GM23248 (cell line): ENCODE results near the gene ADAM12. TPM values are rescaled to one million over a fixed set of nuclear protein-coding genes. Genes with fewer than 3 reads are reported as not detected.
"Not testable (repeated sequence)": the region's sequence is repeated elsewhere in the genome, so short reads cannot be mapped to it uniquely, and the experiment has no call there.

Source experiments
- DNase-seq: peaks from one replicate; pipeline ENCODE4 v3.0.0-alpha.2; 2015
- H2AFZ ChIP-seq: fragments of 200-600 bp; sonication (generic); 2 replicates; pipeline ENCODE4 v1.6.1; 2016; ENCODE audit warnings: antibody characterized with exemption
- H3F3A ChIP-seq: fragments of 200-600 bp; sonication (generic); 2 replicates; pipeline ENCODE4 v1.6.1; 2016; ENCODE audit warnings: mild to moderate bottlenecking, antibody characterized with exemption, mixed run types; ENCODE audit not compliant: insufficient read depth
- H3K27ac ChIP-seq: fragments of 200-600 bp; sonication (generic); 2 replicates; pipeline ENCODE4 v1.5.1; 2016; ENCODE audit warnings: mild to moderate bottlenecking
- H3K27me3 ChIP-seq: fragments of 200-600 bp; sonication (generic); replicated peaks from 2 replicates; pipeline ENCODE4 v1.6.1; 2016; ENCODE audit warnings: mild to moderate bottlenecking; ENCODE audit not compliant: insufficient read depth
- H3K36me3 ChIP-seq: fragments of 200-600 bp; sonication (generic); 2 replicates; pipeline ENCODE4 v1.6.1; 2016; ENCODE audit warnings: low read depth, mild to moderate bottlenecking
- H3K4me1 ChIP-seq: fragments of 200-600 bp; sonication (generic); 2 replicates; pipeline ENCODE4 v1.6.1; 2016; ENCODE audit warnings: mild to moderate bottlenecking; ENCODE audit not compliant: insufficient read depth
- H3K4me2 ChIP-seq: fragments of 200-600 bp; sonication (generic); one replicate; pipeline ENCODE4 v1.6.1; 2016; ENCODE audit warnings: mild to moderate bottlenecking; ENCODE audit not compliant: unreplicated experiment
- H3K4me3 ChIP-seq: fragments of 200-600 bp; sonication (generic); 2 replicates; pipeline ENCODE4 v1.5.1; 2016; ENCODE audit warnings: mild to moderate bottlenecking
- H3K79me2 ChIP-seq: fragments of 200-600 bp; sonication (generic); 2 replicates; pipeline ENCODE4 v1.6.1; 2016; ENCODE audit warnings: mild to moderate bottlenecking; ENCODE audit not compliant: insufficient read depth
- H3K9ac ChIP-seq: fragments of 200-600 bp; sonication (generic); 2 replicates; pipeline ENCODE4 v1.6.1; 2016; ENCODE audit warnings: mild to moderate bottlenecking
- H3K9me2 ChIP-seq: fragments of 200-600 bp; sonication (generic); 2 replicates; pipeline ENCODE4 v1.6.1; 2016; ENCODE audit warnings: mixed run types, mild to moderate bottlenecking, moderate library complexity; ENCODE audit not compliant: insufficient read depth
- H3K9me3 ChIP-seq: fragments of 200-600 bp; sonication (generic); one replicate; pipeline ENCODE4 v1.6.1; 2017; ENCODE audit warnings: low read depth
- H4K20me1 ChIP-seq: fragments of 200-600 bp; sonication (generic); 2 replicates; pipeline ENCODE4 v1.6.0; 2016; ENCODE audit not compliant: insufficient read depth
- EZH2 ChIP-seq: fragments of 200-600 bp; sonication (generic); IDR thresholded peaks from 2 replicates; pipeline ENCODE4 v1.6.1; 2018; ENCODE audit warnings: antibody characterized with exemption, mild to moderate bottlenecking; ENCODE audit not compliant: insufficient read depth, poor library complexity, severe bottlenecking
- EZH2phosphoT487 ChIP-seq: fragments of 200-600 bp; sonication (generic); IDR thresholded peaks from 2 replicates; pipeline ENCODE4 v1.6.1; 2018; ENCODE audit warnings: antibody characterized with exemption, moderate library complexity, mild to moderate bottlenecking, low read depth; ENCODE audit not compliant: insufficient read depth
- WGBS, 2 experiments: methylation state at CpG; one replicate each; pipeline ENCODE4 v1.1.6; 2015 to 2017; ENCODE audit warnings: low lambda C conversion rate in 2 of 2, low coverage in 1 of 2; ENCODE audit errors: missing lambda C conversion rate in 2 of 2; 5-methylcytosine and 5-hydroxymethylcytosine counted together
- in situ Hi-C: fragments of 300-500 bp; cut with MboI; formaldehyde crosslinking; loops from 2 replicates; pipeline ENCODE4 v1.15.0; 2020
- polyA plus RNA-seq: library from polyadenylated mRNA; unstranded; fragments of >200 nt; fragmentation: Nextera tagmentation; extraction: Ambion mirVana; gene quantifications from 2 replicates; pipeline ENCODE4 v1.2.1, GENCODE V29; 2016
- total RNA-seq: library from RNA; depleted of rRNA; stranded (reverse); fragments of >200 nt; shearing (Covaris generic); gene quantifications from 2 replicates; pipeline ENCODE4 v1.2.3, GENCODE V29; 2014

Gene ADAM12
- total and polyA plus RNA-seq, 2 experiments from 2014 or later: 58.4 to 127 TPM

DNA sequence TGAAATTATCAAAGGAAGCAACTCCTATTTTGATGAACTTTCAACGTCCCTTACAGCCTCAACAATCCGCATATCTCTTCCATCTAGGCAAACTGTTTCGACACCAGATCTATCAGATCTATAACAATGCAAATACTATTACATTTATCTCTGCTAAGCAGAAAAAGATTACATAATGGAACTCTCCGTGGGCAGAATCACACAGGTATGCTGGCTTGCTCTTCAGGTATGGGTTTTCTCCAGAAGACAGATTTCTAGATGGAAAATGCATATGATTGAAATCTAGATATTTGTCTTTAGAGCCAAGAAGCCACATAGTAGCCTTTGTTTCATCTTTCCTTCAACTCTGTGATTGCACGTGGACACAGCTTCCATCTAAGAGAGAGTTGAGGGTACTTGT is 38.6 kb downstream of the ADAM12 start:
- no peaks in the 10 kb centered on the region for H3K36me3 ChIP-seq
- TF ChIP-seq EZH2 (no peak), EZH2phosphoT487 (no peak)
- peak overlapping the region; percentile 78 for H3K4me2 ChIP-seq
- WGBS, 2 experiments: 74 to 80% methylated on average over 5 of the region's 5 CpGs
- H3K27ac ChIP-seq: peak overlapping the region; percentile 87
- peak overlapping the region; percentile 47 for H3K4me3 ChIP-seq
- no peaks in the 10 kb centered on the region for H4K20me1 ChIP-seq
- no peaks in the 10 kb centered on the region for H3K27me3 ChIP-seq
- H3K9ac ChIP-seq: peak overlapping the region; percentile 70
- no peak overlapping the region for H2AFZ ChIP-seq
- peaks cover 25% of the 10 kb centered on the region for H3F3A ChIP-seq
- no peak for DNase-seq
- in situ Hi-C loops: no loop called here
- peaks cover 31% of the 10 kb centered on the region for H3K4me1 ChIP-seq
- H3K9me3 ChIP-seq: no peaks in the 10 kb centered on the region
- peaks cover 92% of the 10 kb centered on the region for H3K79me2 ChIP-seq
- no peaks in the 10 kb centered on the region for H3K9me2 ChIP-seq

DNA sequence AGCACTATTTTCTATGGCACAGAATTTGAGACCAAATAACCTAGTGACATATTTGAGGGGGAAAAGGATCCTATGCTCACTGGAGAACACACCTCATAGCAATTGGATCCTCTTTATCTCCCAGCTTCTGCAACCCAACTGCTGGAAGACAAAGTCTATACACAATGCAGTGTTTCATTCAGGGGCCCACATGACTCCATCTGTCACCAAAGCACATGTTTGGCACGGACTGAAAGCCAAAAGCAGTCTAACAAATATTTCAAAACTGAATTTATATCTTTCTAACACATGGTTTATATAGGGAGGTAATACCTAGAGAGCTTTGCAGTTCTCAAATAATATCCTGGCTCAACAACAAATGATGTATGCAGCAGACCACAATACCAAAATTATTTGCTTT is 39.2 kb downstream of the ADAM12 start:
- no peak for DNase-seq
- H3K4me3 ChIP-seq: no peak overlapping the region
- in situ Hi-C loops: no loop called here

DNA sequence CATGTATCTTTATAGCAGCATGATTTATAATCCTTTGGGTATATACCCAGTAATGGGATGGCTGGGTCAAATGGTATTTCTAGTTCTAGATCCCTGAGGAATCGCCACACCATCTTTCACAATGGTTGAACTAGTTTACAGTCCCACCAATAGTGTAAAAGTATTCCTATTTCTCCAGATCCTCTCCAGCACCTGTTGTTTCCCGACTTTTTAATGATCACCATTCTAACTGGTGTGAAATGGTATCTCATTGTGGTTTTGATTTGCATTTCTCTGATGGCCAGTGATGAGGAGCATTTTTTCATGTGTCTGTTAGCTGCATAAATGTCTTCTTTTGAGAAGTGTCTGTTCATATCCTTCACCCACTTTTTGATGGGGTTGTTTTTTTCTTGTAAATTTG is 44.8 kb downstream of the ADAM12 start:
- H3K36me3 ChIP-seq, H4K20me1 ChIP-seq, H3K9ac ChIP-seq, H3K4me1 ChIP-seq, H3F3A ChIP-seq, in situ Hi-C loops, H3K27ac ChIP-seq, H2AFZ ChIP-seq, H3K4me3 ChIP-seq, H3K9me2 ChIP-seq, H3K4me2 ChIP-seq, H3K27me3 ChIP-seq, H3K9me3 ChIP-seq, DNase-seq: not testable (repeated sequence)
- 89 to 97% methylated on average over 2 of the region's 2 CpGs for WGBS, 2 experiments
- peaks cover 75% of the 10 kb centered on the region for H3K79me2 ChIP-seq

More for the DNA sequence above, 39.2 kb downstream of the ADAM12 start:
- H3K79me2 ChIP-seq: peaks cover 86% of the 10 kb centered on the region
- no peaks in the 10 kb centered on the region for H3K9me2 ChIP-seq
- peaks cover 25% of the 10 kb centered on the region for H3F3A ChIP-seq
- H3K27ac ChIP-seq: peak overlapping the region; percentile 87; the same call in 1 of the 2 replicates
- H3K9me3 ChIP-seq: no peaks in the 10 kb centered on the region
- WGBS, 2 experiments: 90 to 91% methylated on average over 1 of the region's 1 CpG
- H3K4me2 ChIP-seq: no peak overlapping the region
- H3K27me3 ChIP-seq: no peaks in the 10 kb centered on the region
- H2AFZ ChIP-seq: no peak overlapping the region
- TF ChIP-seq EZH2 (no peak), EZH2phosphoT487 (no peak)
- H3K9ac ChIP-seq: peak overlapping the region; percentile 70; the same call in 1 of the 2 replicates
- peaks cover 31% of the 10 kb centered on the region for H3K4me1 ChIP-seq
- no peaks in the 10 kb centered on the region for H4K20me1 ChIP-seq
- no peaks in the 10 kb centered on the region for H3K36me3 ChIP-seq

DNA sequence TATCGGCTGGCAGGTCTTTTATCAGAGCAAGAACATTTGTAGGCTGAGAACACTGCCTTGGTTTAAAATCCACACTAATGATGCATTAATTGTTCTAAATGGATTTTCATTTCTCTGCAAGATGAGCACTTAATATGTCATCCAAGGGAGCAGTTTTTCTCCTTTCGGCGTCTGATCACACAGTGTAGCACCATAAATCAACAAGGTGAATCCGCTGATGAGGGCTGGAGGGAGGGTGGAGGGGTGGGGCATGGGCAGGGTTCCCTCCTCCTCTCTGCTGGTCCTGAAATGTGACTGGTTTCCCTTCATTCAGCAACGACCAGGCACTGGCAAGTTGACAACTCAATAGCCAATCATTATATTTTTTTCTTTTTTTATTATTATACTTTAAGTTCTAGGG is 45.6 kb downstream of the ADAM12 start:
- WGBS, 2 experiments: 85 to 91% methylated on average over 5 of the region's 5 CpGs
- Histone ChIP-seq H2AFZ (no peak overlapping the region), H3K79me2 (peaks cover 72% of the 10 kb centered on the region), H3F3A (peaks cover 7% of the 10 kb centered on the region), H4K20me1 (no peaks in the 10 kb centered on the region), H3K9me3 (no peaks in the 10 kb centered on the region), H3K36me3 (no peaks in the 10 kb centered on the region), H3K9me2 (no peaks in the 10 kb centered on the region), H3K9ac (no peak overlapping the region), H3K4me2 (no peak overlapping the region), H3K27me3 (no peaks in the 10 kb centered on the region), H3K4me3 (no peak overlapping the region), H3K27ac (no peak overlapping the region), H3K4me1 (no peaks in the 10 kb centered on the region)
- TF ChIP-seq EZH2phosphoT487: no peak
- TF ChIP-seq EZH2: no peak
- no peak for DNase-seq
- in situ Hi-C loops: no loop called here

DNA sequence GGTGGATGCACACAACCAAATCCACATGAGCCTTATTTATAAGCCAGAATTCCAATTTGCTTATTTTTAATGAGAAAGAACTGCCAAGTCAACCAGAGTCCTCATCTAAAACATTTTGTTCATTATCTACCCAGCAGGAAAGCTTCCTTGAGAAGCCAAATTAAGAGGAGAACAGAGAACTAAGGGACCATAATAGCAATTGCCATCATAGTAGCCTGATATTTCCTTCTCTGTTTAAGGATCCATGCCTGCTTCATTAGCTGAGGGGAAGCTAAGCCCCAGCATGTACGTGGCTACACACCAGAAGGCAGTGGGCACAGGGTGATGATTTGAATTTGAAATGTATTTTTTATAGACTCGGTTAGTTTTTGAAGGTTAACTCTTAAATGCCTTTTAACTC is 46.8 kb downstream of the ADAM12 start:
- Histone ChIP-seq H3K79me2 (peaks cover 72% of the 10 kb centered on the region), H4K20me1 (no peaks in the 10 kb centered on the region), H3K4me3 (no peak overlapping the region), H3K9me2 (no peaks in the 10 kb centered on the region), H3K27me3 (no peaks in the 10 kb centered on the region), H3F3A (peaks cover 12% of the 10 kb centered on the region; the same call in 1 of the 2 replicates), H3K9ac (no peak overlapping the region), H3K36me3 (no peaks in the 10 kb centered on the region), H3K9me3 (no peaks in the 10 kb centered on the region), H3K4me2 (no peak overlapping the region), H2AFZ (no peak overlapping the region), H3K27ac (no peak overlapping the region), H3K4me1 (no peaks in the 10 kb centered on the region)
- no peak for DNase-seq
- in situ Hi-C loops: no loop called here
- 58 to 60% methylated on average over 2 of the region's 2 CpGs for WGBS, 2 experiments
- TF ChIP-seq EZH2: no peak
- TF ChIP-seq EZH2phosphoT487: no peak
